GM10266 (cell line): Measurements from ENCODE around the gene BCAS1.
"Not testable (repeated sequence)": the region's sequence is repeated elsewhere in the genome, so short reads cannot be mapped to it uniquely, and the experiment has no call there.

ENCODE experiments used
- DNase-seq: peaks from one replicate; pipeline ENCODE4 v3.0.0; 2012; ENCODE audit errors: extremely low spot score
- TF ChIP-seq, protein P1 (sequence below): IDR thresholded peaks from 2 replicates; pipeline ENCODE4 v1.5.1; 2012; ENCODE audit warnings: mild to moderate bottlenecking, low read depth; ENCODE audit not compliant: control insufficient read depth, insufficient read depth; ENCODE audit errors: missing control alignments

Gene BCAS1

DNA sequence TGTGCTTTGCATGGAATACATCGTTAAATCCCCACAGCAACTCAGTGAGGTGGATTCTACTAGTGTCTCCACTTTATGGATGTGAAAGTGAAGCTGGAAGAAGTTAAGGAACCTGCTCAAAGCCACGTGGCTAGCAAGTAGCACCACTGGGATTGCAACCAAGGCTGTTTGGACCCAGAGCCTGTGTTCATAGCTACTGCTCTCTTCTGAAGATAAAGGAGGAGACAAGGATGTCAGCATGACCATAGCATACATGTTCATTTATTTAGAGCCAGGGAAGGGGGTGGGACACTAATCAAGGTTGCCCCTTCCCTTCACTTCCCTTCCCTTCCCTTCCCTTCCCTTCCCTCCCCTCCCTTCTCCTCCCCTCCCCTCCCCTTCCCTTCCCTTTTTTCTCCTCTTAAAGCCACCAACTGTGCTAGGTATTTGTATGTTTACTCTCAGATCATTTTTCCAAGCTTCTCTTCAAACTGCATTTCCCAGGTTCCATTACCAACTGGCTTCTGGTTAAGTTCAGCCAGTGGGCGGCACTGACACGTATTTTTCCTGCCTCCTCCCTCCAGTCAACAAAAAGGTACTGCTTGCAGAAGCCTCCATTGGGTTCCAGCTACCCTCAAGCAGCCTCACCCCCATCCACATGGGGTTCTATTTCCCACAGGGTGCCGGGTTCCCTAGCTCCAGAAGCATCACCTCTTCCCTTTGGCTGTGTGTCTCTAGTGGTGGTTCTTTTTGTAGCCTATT is 134.9 kb downstream of the BCAS1 start:
- TF ChIP-seq, protein P1, sequence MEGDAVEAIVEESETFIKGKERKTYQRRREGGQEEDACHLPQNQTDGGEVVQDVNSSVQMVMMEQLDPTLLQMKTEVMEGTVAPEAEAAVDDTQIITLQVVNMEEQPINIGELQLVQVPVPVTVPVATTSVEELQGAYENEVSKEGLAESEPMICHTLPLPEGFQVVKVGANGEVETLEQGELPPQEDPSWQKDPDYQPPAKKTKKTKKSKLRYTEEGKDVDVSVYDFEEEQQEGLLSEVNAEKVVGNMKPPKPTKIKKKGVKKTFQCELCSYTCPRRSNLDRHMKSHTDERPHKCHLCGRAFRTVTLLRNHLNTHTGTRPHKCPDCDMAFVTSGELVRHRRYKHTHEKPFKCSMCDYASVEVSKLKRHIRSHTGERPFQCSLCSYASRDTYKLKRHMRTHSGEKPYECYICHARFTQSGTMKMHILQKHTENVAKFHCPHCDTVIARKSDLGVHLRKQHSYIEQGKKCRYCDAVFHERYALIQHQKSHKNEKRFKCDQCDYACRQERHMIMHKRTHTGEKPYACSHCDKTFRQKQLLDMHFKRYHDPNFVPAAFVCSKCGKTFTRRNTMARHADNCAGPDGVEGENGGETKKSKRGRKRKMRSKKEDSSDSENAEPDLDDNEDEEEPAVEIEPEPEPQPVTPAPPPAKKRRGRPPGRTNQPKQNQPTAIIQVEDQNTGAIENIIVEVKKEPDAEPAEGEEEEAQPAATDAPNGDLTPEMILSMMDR: no peak
- DNase-seq: no peak

DNA sequence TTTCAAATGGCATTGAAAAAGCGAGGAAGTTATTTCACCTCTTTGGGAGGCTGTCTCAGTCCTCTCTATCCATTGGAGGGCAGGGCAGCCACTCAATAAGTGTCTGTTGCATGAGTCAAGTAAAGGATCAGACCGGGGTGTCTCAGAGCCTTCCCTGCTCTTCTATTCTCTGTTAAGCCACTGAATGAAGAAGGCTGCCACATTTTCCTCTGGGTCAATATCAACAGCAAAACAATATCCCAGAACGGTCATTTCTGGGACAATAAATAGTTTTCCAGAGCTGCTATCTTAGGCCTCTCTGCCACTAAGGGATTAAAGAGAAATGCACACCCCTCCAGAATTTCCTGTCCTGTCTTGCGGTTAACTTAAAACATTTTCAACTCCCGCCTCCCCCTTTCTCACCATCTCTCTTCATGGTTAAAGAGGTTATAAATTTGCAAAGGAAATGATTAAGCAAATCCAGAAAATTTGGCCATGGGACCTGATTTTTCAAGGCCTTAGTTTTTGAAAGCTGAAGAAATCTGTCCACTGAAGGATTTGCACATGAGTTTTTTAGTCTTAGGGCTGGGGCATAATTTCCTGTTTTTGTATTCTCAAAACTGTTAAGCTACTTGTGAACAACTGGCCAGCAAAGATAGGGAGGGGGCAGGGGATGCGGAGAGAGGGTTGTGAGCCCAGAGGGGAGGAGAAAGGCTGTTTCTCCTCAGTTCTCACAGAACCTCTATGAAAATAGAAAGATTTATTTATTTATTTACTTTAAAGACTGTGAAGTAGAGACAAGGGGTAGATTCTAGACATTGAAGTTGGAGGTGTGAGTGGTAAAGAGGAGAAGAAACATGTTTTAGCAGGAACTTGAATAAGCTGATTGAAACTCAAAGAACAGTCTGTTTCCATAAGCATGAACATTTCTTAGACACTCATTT is 135.7 kb downstream of the BCAS1 start:
- TF ChIP-seq, protein P1: no peak
- no peak for DNase-seq

DNA sequence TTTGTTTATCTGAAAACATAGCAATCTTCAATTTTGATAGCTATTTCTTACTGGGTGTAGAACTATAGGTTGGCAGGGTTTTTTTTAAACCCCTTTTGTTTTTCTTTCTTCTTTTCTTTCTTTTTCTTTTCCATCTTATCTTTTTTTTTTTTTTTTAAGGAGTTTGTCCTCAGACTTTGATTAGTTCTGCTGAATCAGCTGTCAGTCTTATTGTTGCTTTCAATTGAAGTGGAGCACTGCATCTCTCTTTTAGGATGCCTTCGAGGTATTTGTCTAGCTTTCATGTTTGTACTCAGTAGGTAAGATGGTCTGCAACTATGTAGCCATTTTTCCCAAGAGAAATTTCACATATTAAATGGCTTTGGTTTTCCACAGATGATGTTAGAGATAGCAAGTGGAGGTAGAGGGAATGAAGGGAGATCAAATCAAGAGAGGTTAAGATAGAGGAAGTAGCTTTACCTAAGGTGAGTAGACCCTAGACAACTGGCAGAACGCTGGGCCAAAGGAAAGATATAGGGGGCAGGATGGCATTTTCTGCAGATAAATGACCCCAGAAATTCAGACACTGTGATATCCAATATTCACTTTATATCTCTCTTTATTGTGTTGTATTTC is 137.1 kb downstream of the BCAS1 start:
- TF ChIP-seq, protein P1: no peak
- DNase-seq: no peak

DNA sequence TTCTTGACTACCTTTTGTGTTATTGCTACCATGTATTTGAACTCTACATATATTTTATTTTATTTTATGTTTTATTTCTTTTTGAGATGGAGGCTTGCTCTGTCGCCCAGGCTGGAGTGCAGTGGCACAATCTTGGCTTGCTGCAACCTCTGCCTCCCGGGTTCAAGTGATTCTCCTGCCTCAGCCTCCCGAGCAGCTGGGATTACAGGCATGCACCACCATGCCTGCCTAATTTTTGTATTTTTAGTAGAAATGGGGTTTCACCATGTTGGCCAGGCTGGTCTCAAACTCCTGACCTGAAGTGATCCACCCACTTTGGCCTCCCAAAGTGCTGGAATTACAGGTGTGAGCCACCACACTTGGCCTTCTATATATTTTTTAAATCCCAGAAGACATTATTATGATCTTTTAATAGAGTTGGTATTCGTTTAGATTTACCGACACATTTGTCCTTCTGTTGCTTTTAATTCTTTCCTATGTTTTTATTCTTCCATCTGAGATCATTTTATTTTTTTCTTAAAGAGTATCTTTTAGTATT is 137.7 kb downstream of the BCAS1 start:
- DNase-seq: not testable (repeated sequence)

DNA sequence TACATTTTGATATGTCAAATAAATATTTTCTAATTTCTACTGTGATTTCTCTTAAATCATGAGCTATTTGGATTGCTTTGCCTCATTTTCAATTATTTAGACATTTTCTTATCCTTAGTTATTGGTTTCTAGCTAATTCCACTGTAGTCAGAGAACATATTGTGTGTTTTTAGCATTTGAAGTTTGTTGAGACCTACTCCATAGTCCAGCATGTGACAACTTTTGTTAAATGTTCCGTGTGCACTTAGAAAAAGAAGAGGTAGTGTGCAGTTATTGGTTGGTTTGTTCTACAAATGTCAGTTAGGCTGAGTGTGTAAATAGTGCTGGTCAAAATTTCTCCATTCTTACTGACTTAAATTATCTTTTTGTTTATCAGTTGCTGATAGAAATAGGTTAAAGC is 138.8 kb downstream of the BCAS1 start:
- no peak for DNase-seq
- TF ChIP-seq, protein P1: no peak

DNA sequence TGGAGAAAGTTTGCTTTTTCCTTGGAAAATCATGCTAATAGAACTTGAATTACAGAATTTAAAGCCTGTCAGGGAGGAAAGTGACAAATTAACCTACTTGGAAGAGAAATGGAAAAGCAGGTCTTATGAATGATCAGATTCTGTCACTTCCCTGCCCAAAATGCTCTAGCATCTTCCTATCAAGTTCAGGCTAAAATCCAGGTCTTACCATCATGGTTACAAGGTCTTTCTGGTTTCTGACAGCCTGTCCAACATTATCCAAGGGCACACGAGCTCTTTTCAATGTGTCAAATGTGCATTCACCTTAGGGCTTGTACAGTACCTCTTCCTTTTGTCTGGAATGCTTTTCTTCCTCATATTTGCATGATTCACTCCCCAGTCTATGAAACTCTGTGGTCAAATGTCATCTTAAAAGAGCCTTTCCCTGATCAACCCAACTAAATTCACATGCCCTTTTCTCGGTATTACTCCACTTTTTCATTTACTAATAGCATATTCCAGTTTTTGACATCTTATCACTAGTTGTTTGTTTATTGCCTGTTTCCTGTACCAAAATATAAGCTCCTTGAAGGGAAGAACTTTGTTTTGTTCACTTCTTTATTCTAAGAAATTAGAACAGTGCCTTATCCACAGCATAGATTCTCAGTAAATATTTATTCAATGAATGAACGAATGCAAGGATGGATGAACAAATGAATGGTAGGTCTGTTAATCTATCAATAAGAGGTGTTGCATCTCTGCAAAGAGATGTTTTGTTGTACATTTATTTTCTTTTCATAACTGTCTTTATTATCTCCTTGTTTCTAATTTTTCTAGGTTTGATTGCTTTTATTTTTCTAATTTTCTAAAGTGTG is 139.5 kb downstream of the BCAS1 start:
- no peak for DNase-seq
- TF ChIP-seq, protein P1: no peak
